HL-60/S4 treated with phorbol 12-myristate 13-acetate at 8.2 ng/mL for 4 days and 3 days (cell line): Measurements from ENCODE around the gene DLG3.

Source experiments
- in situ Hi-C: fragments of 300-500 bp; cut with MboI; formaldehyde crosslinking; loops from 2 replicates; pipeline ENCODE4 v1.15.0; 2022; ENCODE audit warnings: low sequenced_read_pairs

DLG3 gene

GRCh38 chrX:70437011-70437410 is 7.6 kb upstream of the DLG3 start:
- in situ Hi-C loops: no loop called here

- in situ Hi-C loops: no loop called here
These were observed 6.5 kb upstream of the DLG3 start for GRCh38 chrX:70437921-70438665.

GRCh38 chrX:70439016-70439415 is 5.6 kb upstream of the DLG3 start:
- in situ Hi-C loops: no loop called here

GRCh38 chrX:70442224-70442623 is 2.4 kb upstream of the DLG3 start:
- in situ Hi-C loops: no loop called here

- in situ Hi-C loops: no loop called here
These were observed 466 bp downstream of the DLG3 start for GRCh38 chrX:70444946-70445656.

- in situ Hi-C loops: no loop called here
These were observed 1.3 kb downstream of the DLG3 start for GRCh38 chrX:70445951-70446350.

- in situ Hi-C loops: no loop called here
These were observed 2.0 kb downstream of the DLG3 start for GRCh38 chrX:70446380-70447350.

GRCh38 chrX:70449457-70449966 is 4.9 kb downstream of the DLG3 start:
- in situ Hi-C loops: no loop called here

- in situ Hi-C loops: no loop called here
These were observed 7.6 kb downstream of the DLG3 start for GRCh38 chrX:70452143-70452733.

- in situ Hi-C loops: no loop called here
These were observed 8.5 kb downstream of the DLG3 start for GRCh38 chrX:70453024-70453618.

GRCh38 chrX:70454441-70455365 is 10.1 kb downstream of the DLG3 start:
- in situ Hi-C loops: no loop called here

GRCh38 chrX:70455366-70456202 is 10.9 kb downstream of the DLG3 start:
- in situ Hi-C loops: no loop called here

GRCh38 chrX:70456256-70456655 is 11.6 kb downstream of the DLG3 start:
- in situ Hi-C loops: no loop called here

GRCh38 chrX:70461026-70461425 is 16.4 kb downstream of the DLG3 start:
- in situ Hi-C loops: no loop called here

- in situ Hi-C loops: no loop called here
These were observed 19.4 kb downstream of the DLG3 start for GRCh38 chrX:70464051-70464450.

GRCh38 chrX:70466968-70467367 is 22.3 kb downstream of the DLG3 start:
- in situ Hi-C loops: no loop called here

- in situ Hi-C loops: no loop called here
These were observed 24.1 kb downstream of the DLG3 start for GRCh38 chrX:70468709-70469108.

GRCh38 chrX:70470850-70471289 is 26.2 kb downstream of the DLG3 start:
- in situ Hi-C loops: no loop called here
